Lower lobe of right lung (tissue), 2 donors: ENCODE measurements around the gene BICD1. TPM values are rescaled to one million over a fixed set of nuclear protein-coding genes. Genes with fewer than 3 reads are reported as not detected.

Experiments
- ATAC-seq, 2 donors: fragments of 200-7000 bp; cut with Tn5 transposase; one replicate each; pipeline ENCODE4 v1.9.1; 2020 to 2022; ENCODE audit warnings: mild to moderate bottlenecking in 2 of 2, moderate library complexity in 2 of 2
- DNase-seq: peaks from one replicate; pipeline ENCODE4 v3.0.0-alpha.2; 2020
- H3K27ac ChIP-seq: fragments of 200-600 bp; one replicate; pipeline ENCODE4 v1.8.0; 2022
- H3K27me3 ChIP-seq: fragments of 200-600 bp; one replicate; pipeline ENCODE4 v1.8.0; 2022; ENCODE audit warnings: low read depth
- H3K36me3 ChIP-seq: fragments of 200-600 bp; one replicate; pipeline ENCODE4 v1.8.0; 2022; ENCODE audit warnings: mild to moderate bottlenecking
- H3K4me1 ChIP-seq: fragments of 200-600 bp; one replicate; pipeline ENCODE4 v1.8.0; 2022
- H3K4me3 ChIP-seq: fragments of 200-600 bp; one replicate; pipeline ENCODE4 v1.8.0; 2022; ENCODE audit warnings: mild to moderate bottlenecking
- H3K9me3 ChIP-seq: fragments of 200-600 bp; one replicate; pipeline ENCODE4 v1.8.0; 2022
- intact Hi-C: fragments of 100-400 bp; cut with DNase I; formaldehyde crosslinking; loops from one replicate; pipeline ENCODE4 v1.11.0; 2022
- total RNA-seq: library from RNA; stranded (reverse); fragmentation: NEBNext Ultra II Directional; extraction: Animal tissue kit (Norgen Biotek cat#: 25700); gene quantifications from one replicate; pipeline ENCODE4 v1.2.1, GENCODE V29; 2021
- TF ChIP-seq, protein P1 (sequence below): fragments of 200-600 bp; IDR thresholded peaks from one replicate; pipeline ENCODE4 v1.8.0; 2022; ENCODE audit warnings: antibody characterized with exemption, mild to moderate bottlenecking
- donor health status: DM: no; HTN: yes; CAD: no; lungs with severe emphysema.

BICD1 gene
- total RNA-seq, 1 donor from 2014 or later: 11.0 TPM

DNA sequence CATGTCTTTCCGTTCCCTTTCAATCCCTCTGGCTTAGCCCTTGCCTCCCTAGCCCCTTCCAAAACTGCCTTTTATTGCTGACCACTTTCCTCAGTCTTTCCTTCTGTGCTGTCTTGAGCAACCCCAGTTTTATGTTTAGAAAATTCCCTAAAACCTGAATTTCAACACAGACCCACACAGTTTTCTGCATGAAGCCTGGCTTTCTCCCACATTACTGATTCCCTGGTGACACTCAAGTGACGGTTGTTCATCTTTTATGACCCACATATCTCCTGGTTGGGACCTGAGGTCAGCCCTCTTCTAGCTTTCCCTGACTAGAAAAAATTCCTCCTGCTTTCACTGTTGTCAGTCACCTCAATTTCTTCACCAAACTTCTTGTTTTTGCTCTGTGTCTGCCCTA lies 313.7 kb downstream of the BICD1 start:
- Histone ChIP-seq H3K9me3 (no peaks in the 10 kb centered on the region), H3K36me3 (no peaks in the 10 kb centered on the region), H3K27ac (no peak overlapping the region), H3K4me1 (peaks cover 25% of the 10 kb centered on the region), H3K4me3 (no peak overlapping the region), H3K27me3 (no peaks in the 10 kb centered on the region)
- DNase-seq: no peak
- TF ChIP-seq, protein P1, sequence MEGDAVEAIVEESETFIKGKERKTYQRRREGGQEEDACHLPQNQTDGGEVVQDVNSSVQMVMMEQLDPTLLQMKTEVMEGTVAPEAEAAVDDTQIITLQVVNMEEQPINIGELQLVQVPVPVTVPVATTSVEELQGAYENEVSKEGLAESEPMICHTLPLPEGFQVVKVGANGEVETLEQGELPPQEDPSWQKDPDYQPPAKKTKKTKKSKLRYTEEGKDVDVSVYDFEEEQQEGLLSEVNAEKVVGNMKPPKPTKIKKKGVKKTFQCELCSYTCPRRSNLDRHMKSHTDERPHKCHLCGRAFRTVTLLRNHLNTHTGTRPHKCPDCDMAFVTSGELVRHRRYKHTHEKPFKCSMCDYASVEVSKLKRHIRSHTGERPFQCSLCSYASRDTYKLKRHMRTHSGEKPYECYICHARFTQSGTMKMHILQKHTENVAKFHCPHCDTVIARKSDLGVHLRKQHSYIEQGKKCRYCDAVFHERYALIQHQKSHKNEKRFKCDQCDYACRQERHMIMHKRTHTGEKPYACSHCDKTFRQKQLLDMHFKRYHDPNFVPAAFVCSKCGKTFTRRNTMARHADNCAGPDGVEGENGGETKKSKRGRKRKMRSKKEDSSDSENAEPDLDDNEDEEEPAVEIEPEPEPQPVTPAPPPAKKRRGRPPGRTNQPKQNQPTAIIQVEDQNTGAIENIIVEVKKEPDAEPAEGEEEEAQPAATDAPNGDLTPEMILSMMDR: no peak
- intact Hi-C loops: no loop called here
- ATAC-seq: no peak

DNA sequence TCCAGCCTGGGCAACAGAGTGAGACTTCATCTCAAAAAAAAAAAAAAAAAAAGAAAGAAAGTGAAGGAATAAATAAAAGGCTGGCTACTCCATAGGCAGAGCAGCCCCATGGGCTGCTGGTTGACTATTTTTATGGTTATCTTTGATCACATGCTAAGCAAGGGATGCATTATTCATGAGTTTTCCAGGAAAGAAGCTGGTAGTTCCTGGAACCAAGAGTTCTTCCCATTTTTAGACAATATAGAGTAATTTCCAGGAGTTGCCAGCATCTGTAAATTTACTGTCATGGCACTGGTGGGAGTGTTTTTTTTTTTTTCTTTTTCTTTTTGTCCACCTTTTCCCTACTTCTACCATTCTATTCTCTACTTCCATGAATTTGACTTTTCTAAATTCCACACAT lies 316.9 kb downstream of the BICD1 start:
- no peak for DNase-seq
- no peak overlapping the region for H3K27ac ChIP-seq
- intact Hi-C loops: no loop called here

DNA sequence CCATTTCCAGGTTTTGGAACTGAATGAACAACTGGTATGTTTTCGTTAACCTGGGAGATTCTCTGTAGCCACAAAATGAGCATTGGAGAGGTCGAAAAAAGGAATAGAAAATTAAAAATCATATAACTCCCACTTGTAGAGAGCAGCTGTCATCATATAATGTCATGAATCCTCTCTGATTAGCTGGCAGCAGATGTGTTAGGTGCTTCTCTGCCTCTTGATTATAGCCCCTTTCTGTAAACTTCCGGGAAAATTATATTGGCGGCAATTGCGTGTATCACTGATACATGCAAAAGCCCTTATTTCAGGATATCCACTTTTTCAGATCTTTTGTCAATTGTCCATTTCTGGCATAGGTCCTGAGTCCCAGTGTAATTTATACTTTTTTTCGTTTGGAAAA lies 324.4 kb downstream of the BICD1 start:
- Histone ChIP-seq H3K9me3 (peaks cover 10% of the 10 kb centered on the region), H3K27ac (no peak overlapping the region), H3K4me3 (no peak overlapping the region), H3K27me3 (no peaks in the 10 kb centered on the region), H3K4me1 (peaks cover 6% of the 10 kb centered on the region), H3K36me3 (no peaks in the 10 kb centered on the region)
- intact Hi-C loops: no loop called here
- TF ChIP-seq, protein P1: no peak
- no peak for ATAC-seq
- DNase-seq: no peak

More for the DNA sequence above, 316.9 kb downstream of the BICD1 start:
- Histone ChIP-seq H3K27me3 (no peaks in the 10 kb centered on the region), H3K4me1 (peaks cover 25% of the 10 kb centered on the region), H3K9me3 (peaks cover 5% of the 10 kb centered on the region), H3K4me3 (no peak overlapping the region), H3K36me3 (no peaks in the 10 kb centered on the region)
- no peak for ATAC-seq
- TF ChIP-seq, protein P1: no peak

Other genes with a start within 250 kb of the BICD1 start
- 77.2 TPM for gene RESF1, start 147.4 kb upstream of the BICD1 start, total RNA-seq